LHCN-M2 (cell line): ENCODE measurements around the gene CLDND2. TPM values are rescaled to one million over a fixed set of nuclear protein-coding genes. Genes with fewer than 3 reads are reported as not detected.

Experiments used
- DNase-seq: peaks from one replicate; pipeline ENCODE4 v3.0.0-alpha.2; 2012; ENCODE audit warnings: low read depth
- total RNA-seq: library from RNA; depleted of rRNA; stranded (reverse); fragments of >200 nt; gene quantifications from 2 replicates; pipeline ENCODE4 v1.2.3, GENCODE V29; 2014; rRNA removed

CLDND2 gene
- total RNA-seq, 1 experiment from 2014 or later: not detected

GRCh38 chr19:51331193-51331592 lies 37.6 kb downstream of the CLDND2 start:
- no peak for DNase-seq

- DNase-seq: no peak
These were observed 38.4 kb downstream of the CLDND2 start for GRCh38 chr19:51330366-51330765.

GRCh38 chr19:51329411-51329810 lies 39.4 kb downstream of the CLDND2 start:
- DNase-seq: no peak

- peak; percentile 15 for DNase-seq
These were observed 41.5 kb downstream of the CLDND2 start for GRCh38 chr19:51327066-51328001.

GRCh38 chr19:51326216-51327065 lies 42.4 kb downstream of the CLDND2 start:
- DNase-seq: no peak

- DNase-seq: no peak
These were observed 43.4 kb downstream of the CLDND2 start for GRCh38 chr19:51325161-51325976.

- DNase-seq: no peak
These were observed 44.7 kb downstream of the CLDND2 start for GRCh38 chr19:51324167-51324481.

- no peak for DNase-seq
These were observed 45.2 kb downstream of the CLDND2 start for GRCh38 chr19:51323481-51324166.

- DNase-seq: no peak
These were observed 47.0 kb downstream of the CLDND2 start for GRCh38 chr19:51321799-51322198.

- no peak for DNase-seq
These were observed 48.5 kb downstream of the CLDND2 start for GRCh38 chr19:51320280-51320657.

GRCh38 chr19:51319649-51320279 lies 49.0 kb downstream of the CLDND2 start:
- no peak for DNase-seq

GRCh38 chr19:51318687-51319648 lies 49.8 kb downstream of the CLDND2 start:
- DNase-seq: no peak

- no peak for DNase-seq
These were observed 50.8 kb downstream of the CLDND2 start for GRCh38 chr19:51317968-51318367.

GRCh38 chr19:51317376-51317775 lies 51.4 kb downstream of the CLDND2 start:
- no peak for DNase-seq

Other genes starting within 250 kb of the CLDND2 start
- gene SIGLEC9, start 244.1 kb downstream of the CLDND2 start, total RNA-seq: not detected in 2 replicates
- not detected in 2 replicates for gene SIGLEC7, start 226.7 kb downstream of the CLDND2 start, total RNA-seq
- gene CD33, start 143.9 kb downstream of the CLDND2 start, total RNA-seq: 0.11 and 1.3 TPM in 2 replicates
- not detected in 2 replicates for gene SIGLECL1, start 117.9 kb downstream of the CLDND2 start, total RNA-seq
- gene IGLON5, start 57.4 kb downstream of the CLDND2 start, total RNA-seq: not detected in 2 replicates
- gene VSIG10L, start 26.9 kb downstream of the CLDND2 start, total RNA-seq: 0.77 and 1.2 TPM in 2 replicates
- gene ETFB, start 2.6 kb downstream of the CLDND2 start, total RNA-seq: 93.4 and 100 TPM in 2 replicates
- gene NKG7, start 3.7 kb upstream of the CLDND2 start, total RNA-seq: not detected in 2 replicates
- gene LIM2, start 19.0 kb upstream of the CLDND2 start, total RNA-seq: not detected in 2 replicates
- not detected in 2 replicates for gene C19orf84, start 21.6 kb upstream of the CLDND2 start, total RNA-seq
- not detected in 2 replicates for gene SIGLEC10, start 48.6 kb upstream of the CLDND2 start, total RNA-seq
- gene SIGLEC8, start 89.5 kb upstream of the CLDND2 start, total RNA-seq: not detected in 2 replicates
- gene CEACAM18, start 109.5 kb upstream of the CLDND2 start, total RNA-seq: not detected in 2 replicates
- gene SIGLEC12, start 132.8 kb upstream of the CLDND2 start, total RNA-seq: not detected in 2 replicates
- gene SIGLEC6, start 162.7 kb upstream of the CLDND2 start, total RNA-seq: not detected in 2 replicates
- 2.9 and 4.0 TPM in 2 replicates for gene ZNF175, start 202.3 kb upstream of the CLDND2 start, total RNA-seq